GM18511 (cell line): ENCODE results near the gene GALK1.

Source experiments
- ATAC-seq: cut with Tn5 transposase; IDR thresholded peaks from one replicate; pipeline ENCODE4 v1.9.1; 2021; ENCODE audit warnings: mild to moderate bottlenecking, moderate library complexity; ENCODE audit not compliant: unreplicated experiment

The GALK1 gene

DNA sequence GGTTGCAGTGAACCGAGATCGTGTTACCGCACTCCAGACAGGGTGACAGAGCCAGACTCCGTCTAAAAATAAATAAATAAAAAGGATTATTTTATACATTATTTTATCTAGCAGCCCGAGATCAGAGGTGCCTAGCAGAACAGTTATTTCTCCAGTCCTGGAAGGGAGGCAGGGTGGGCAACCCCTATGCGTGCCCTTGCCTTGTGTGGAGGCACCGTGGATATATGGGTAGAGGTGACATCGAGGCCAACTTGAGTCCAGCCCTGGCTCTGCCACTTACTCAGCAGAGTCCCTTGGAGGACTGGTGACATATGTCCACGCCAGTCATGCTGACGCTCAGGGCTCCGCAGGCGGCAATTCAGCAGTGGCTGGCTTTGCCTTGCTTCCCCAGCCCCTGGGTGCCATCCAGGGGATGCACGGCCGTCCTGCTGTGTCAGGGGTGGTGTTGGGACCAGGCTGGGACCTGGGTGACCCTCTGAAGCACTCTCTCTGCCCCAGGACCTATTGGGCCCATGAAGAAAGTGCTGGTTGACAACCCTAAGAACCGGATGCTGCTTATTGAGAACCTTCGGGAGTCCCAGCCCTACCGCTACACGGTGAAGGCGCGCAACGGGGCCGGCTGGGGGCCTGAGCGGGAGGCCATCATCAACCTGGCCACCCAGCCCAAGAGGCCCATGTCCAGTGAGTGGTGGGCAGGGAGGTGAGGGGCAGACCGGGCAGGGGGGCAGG is 13.2 kb downstream of the GALK1 start:
- no peak for ATAC-seq

DNA sequence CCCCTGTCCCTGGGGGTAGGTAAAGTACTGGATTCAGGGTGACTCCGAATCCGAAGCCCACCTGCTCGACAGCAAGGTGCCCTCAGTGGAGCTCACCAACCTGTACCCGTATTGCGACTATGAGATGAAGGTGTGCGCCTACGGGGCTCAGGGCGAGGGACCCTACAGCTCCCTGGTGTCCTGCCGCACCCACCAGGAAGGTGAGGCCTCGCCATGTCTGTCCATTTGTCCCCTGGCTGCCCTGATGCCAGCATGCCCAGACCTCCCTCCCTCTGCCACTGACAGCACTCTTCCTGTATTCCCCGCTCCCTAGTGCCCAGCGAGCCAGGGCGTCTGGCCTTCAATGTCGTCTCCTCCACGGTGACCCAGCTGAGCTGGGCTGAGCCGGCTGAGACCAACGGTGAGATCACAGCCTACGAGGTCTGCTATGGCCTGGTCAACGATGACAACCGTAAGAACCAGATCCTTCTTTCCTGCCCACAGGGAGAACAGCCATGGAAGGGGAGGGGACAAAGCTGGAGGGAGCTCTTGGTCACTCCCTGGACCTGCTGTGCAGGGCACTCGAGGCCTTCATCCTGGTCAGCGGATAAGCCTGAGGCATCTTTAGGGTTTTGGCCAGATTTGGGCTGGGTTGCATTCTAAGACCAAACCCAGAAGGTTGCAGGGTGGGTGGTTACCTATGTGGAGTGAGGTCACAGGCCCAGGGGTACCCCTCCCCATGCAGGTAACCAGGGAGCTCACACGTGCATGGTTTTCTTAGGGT is 14.2 kb downstream of the GALK1 start:
- no peak for ATAC-seq

DNA sequence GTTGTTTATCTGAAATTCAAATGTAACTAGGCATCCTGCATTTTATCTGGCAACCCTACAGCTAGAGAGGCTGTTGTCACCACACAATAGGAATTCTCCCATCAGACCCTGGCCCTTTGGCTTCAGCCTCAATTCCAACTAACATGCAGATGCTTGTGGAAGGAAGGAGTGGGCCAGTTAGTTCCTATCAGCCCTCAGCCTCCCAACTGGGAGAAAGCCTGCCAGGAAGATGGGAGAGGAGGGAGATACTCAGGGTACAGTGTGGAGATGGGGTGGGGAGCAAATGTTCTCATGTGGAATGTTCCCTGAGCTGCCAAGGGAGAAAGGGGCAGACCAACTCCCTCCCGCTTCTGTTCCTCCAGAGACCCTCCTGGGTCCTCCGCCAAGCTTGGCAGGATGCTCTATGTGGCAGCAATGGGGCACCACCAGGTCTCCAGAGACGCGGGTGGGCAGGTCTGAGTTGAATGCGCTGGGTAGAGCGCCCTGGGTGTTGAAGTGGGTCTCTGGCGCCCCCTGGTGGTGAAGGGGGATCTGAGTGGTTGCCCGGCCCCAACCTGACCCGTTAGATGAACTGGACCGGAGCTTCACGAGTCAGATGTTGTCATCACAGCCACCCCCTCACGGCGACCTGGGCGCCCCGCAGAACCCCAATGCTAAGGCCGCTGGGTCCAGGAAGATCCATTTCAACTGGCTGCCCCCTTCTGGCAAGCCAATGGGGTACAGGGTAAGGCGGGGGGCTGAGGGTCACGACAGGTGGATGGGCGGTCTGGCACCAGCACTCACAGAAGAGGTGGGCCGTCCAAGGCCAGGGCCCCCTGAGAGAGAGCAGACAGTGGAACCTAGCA is 15.2 kb downstream of the GALK1 start:
- no peak for ATAC-seq

DNA sequence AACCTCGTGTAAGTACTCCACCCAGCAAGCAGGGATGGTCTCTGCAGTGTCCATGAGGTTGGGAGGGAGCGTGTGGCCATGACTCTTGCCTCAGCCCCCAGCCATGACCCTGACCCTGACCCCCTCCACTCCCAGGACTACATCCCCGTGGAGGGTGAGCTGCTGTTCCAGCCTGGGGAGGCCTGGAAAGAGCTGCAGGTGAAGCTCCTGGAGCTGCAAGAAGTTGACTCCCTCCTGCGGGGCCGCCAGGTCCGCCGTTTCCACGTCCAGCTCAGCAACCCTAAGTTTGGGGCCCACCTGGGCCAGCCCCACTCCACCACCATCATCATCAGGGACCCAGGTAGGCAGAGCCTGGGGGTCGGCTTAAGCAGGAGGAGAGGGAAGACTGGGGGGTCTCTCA is 16.3 kb downstream of the GALK1 start:
- no peak for ATAC-seq

- ATAC-seq: no peak
Observed at GRCh38 chr17:75743625-75744206, 21.3 kb downstream of the GALK1 start.

GRCh38 chr17:75742337-75742736 is 22.7 kb downstream of the GALK1 start:
- ATAC-seq: no peak

GRCh38 chr17:75740631-75741077 is 24.3 kb downstream of the GALK1 start:
- no peak for ATAC-seq

GRCh38 chr17:75740215-75740614 is 24.8 kb downstream of the GALK1 start:
- no peak for ATAC-seq

DNA sequence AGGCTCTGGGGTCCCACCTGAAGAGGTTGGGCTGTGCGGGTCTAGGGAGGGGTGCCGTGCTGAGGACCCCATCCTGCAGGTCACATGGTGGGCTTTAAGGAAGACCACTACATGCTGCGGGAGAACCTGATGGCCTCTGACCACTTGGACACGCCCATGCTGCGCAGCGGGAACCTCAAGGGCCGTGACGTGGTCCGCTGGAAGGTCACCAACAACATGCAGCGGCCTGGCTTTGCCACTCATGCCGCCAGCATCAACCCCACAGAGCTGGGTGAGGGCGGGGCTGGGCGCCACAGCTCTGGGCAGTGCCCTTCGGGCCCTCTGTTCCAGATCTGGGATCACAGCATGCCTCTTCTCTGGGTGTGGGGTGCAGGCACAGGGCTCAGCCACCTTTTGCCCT is 25.2 kb downstream of the GALK1 start:
- ATAC-seq: no peak

GRCh38 chr17:75739174-75739573 is 25.8 kb downstream of the GALK1 start:
- no peak for ATAC-seq

GRCh38 chr17:75738218-75738802 is 26.7 kb downstream of the GALK1 start:
- no peak for ATAC-seq

GRCh38 chr17:75737133-75737962 is 27.6 kb downstream of the GALK1 start:
- no peak for ATAC-seq

DNA sequence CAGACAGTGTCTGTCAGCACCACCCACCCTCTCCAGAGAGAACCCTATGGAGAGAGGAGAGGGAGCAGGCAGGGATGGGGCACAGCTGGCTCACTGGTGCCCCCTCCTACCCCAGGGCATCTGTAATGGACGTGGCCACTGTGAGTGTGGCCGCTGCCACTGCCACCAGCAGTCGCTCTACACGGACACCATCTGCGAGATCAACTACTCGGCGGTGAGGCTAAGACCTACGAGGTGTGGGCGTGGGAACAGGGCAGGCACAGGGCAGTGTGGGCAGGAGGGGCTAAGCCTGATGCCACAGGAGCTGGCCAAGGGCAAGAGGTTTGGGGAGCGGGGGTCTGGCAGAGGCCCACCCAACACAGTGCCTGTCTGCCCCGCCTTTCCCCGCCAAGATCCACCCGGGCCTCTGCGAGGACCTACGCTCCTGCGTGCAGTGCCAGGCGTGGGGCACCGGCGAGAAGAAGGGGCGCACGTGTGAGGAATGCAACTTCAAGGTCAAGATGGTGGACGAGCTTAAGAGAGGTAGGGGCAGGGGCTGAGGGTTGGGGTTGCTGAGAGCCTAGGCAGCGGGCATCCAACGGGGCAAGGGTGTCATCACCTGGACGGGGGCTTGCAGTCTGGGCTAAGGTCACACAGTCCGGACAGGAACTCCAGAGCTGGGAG is 28.7 kb downstream of the GALK1 start:
- no peak for ATAC-seq

DNA sequence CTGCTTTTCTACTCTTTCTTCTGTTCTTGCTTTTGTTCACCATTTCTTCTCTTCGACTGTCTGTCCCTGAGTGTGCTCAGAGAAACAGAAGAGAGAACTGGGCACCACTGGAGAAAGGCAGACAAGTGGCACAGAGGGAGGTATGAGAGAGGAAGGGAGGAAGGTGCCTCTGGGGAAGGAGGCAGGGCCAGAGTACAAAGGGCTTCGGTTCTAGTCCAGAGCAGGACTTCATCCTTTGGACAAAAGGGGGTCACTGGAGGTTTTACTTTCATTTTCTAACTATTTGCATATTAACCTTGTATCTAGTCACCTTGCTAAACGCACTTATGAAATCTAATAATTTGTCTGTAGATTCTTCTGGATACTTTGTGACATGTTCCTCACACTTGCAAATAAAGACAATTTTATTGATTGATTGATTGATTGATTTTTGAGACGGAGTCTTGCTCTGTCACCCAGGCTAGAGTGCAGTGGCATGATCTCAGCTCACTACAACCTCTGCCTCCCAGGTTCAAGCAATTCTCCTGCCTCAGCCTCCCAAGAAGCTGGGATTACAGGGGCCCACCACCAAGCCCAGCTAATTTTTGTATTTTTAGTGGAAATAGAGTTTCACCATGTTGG is 30.2 kb downstream of the GALK1 start:
- ATAC-seq: no peak

GRCh38 chr17:75733471-75733870 is 31.5 kb downstream of the GALK1 start:
- ATAC-seq: no peak

- no peak for ATAC-seq
Observed at GRCh38 chr17:75731716-75732498, 33.1 kb downstream of the GALK1 start.

DNA sequence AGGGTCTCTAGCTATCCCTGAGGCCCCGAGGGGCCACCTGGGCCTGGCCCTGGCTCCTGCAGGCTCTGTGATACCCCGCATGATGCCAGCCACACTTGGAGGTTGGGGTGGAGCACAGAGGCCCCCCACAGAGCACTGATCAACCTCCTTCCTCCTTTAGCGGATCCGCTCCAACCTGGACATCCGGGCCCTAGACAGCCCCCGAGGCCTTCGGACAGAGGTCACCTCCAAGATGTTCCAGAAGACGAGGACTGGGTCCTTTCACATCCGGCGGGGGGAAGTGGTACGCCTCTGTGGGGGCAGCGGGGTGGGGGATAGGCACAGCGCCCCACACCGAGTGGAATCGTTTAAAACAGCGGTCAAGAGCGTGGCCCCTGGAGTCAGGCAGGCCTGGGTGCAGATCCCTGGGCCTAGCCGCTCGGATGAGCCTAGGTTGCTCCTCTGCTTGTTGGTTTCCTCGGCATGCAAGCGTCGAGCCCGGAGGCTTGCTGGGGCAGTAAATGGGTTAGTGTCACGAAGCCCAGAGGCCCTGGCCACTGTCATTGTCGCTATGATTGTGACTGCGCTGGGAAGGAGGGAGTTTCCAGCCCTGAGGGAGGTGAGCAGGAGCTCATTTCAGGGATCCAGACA is 33.8 kb downstream of the GALK1 start:
- ATAC-seq: no peak

DNA sequence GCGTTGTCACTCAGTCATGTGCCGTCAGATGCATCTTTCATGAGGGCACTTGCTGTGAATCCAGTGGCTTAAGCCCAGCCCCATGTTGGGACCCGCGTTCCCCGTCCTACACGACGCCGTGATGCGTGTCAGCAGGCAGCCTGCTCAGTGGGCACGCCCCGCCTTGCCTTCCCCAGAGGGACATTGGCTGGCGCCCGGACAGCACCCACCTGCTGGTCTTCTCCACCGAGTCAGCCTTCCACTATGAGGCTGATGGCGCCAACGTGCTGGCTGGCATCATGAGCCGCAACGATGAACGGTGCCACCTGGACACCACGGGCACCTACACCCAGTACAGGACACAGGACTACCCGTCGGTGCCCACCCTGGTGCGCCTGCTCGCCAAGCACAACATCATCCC is 34.9 kb downstream of the GALK1 start:
- ATAC-seq: no peak
